ENCODE data around the gene MRPL16. TPM values are rescaled to one million over a fixed set of nuclear protein-coding genes. Genes with fewer than 3 reads are reported as not detected.
"Not testable (repeated sequence)": the region's sequence is repeated elsewhere in the genome, so short reads cannot be mapped to it uniquely, and the experiment has no call there.

The MRPL16 gene
- total and polyA plus RNA-seq, 12 donors: 69.9 to 108 (median 89.2) TPM

GRCh38 chr11:59787255-59787588, 23.4 kb downstream of the MRPL16 start:
- Histone ChIP-seq H3K9me3 (no peaks in the 10 kb centered on the region), H3K27me3 (no peaks in the 10 kb centered on the region), H3K36me3 (peaks cover 0 to 49% (median 20%) of the 10 kb centered on the region in 9 donors), H3K4me3 (no peak overlapping the region), H3K27ac (peak overlapping the region in 6 of 10 donors; percentile 2 to 45 (median 12)), H3K4me1 (peaks cover 0 to 33% (median 16%) of the 10 kb centered on the region in 9 donors)
- peak in 4 of 8 donors; percentile 9 to 53 (median 42) for ATAC-seq
- whole genome bisulfite sequencing, 2 donors: 66 to 70% methylated on average over 4 of the region's 4 CpGs
- DNase-seq: no peak
- no peak for TF ChIP-seq CTCF (IDR thresholded peaks at IDR 0.05)
- intact Hi-C loops (cut with DNase I): no loop called here

- ATAC-seq (no peak), DNase-seq (no peak)
- TF ChIP-seq CTCF (IDR thresholded peaks at IDR 0.05): no peak
- Histone ChIP-seq H3K9me3 (no peaks in the 10 kb centered on the region), H3K27ac (peak overlapping the region in 1 of 10 donors; percentile 12), H3K27me3 (no peaks in the 10 kb centered on the region), H3K36me3 (peaks cover 0 to 36% (median 17%) of the 10 kb centered on the region in 9 donors), H3K4me3 (no peak overlapping the region), H3K4me1 (peaks cover 0 to 33% (median 16%) of the 10 kb centered on the region in 9 donors)
- 82 to 90% methylated on average over 4 of the region's 4 CpGs for WGBS, 2 donors
- intact Hi-C loops (cut with DNase I): no loop called here
Observed at GRCh38 chr11:59785818-59786217, 24.8 kb downstream of the MRPL16 start.

GRCh38 chr11:59784441-59784840, 26.1 kb downstream of the MRPL16 start:
- H3K4me3 ChIP-seq; ATAC-seq; DNase-seq; H3K27me3 ChIP-seq; intact Hi-C loops (cut with DNase I); H3K9me3 ChIP-seq: not testable (repeated sequence)
- Histone ChIP-seq H3K4me1 (peaks cover 0 to 33% (median 16%) of the 10 kb centered on the region in 9 donors), H3K36me3 (peaks cover 0 to 31% (median 8%) of the 10 kb centered on the region in 9 donors), H3K27ac (peak overlapping the region in 1 of 10 donors; percentile 13)
- 86 to 88% methylated on average over 5 of the region's 5 CpGs for WGBS, 2 donors

GRCh38 chr11:59783632-59784090, 26.9 kb downstream of the MRPL16 start:
- no peaks in the 10 kb centered on the region for H3K27me3 ChIP-seq
- no peak overlapping the region for H3K4me3 ChIP-seq
- peaks cover 0 to 30% (median 4%) of the 10 kb centered on the region in 9 donors for H3K36me3 ChIP-seq
- ATAC-seq (no peak), DNase-seq (no peak)
- H3K27ac ChIP-seq: no peak overlapping the region
- 73 to 85% methylated on average over 4 of the region's 4 CpGs for WGBS, 2 donors
- H3K4me1 ChIP-seq: peaks cover 0 to 33% (median 16%) of the 10 kb centered on the region in 9 donors
- no peak for TF ChIP-seq CTCF (IDR thresholded peaks at IDR 0.05)
- no peaks in the 10 kb centered on the region for H3K9me3 ChIP-seq
- intact Hi-C loops (cut with DNase I): no loop called here

GRCh38 chr11:59782080-59782479, 28.5 kb downstream of the MRPL16 start:
- H3K27ac ChIP-seq: no peak overlapping the region
- no peak for TF ChIP-seq CTCF (IDR thresholded peaks at IDR 0.05)
- no peaks in the 10 kb centered on the region for H3K27me3 ChIP-seq
- H3K36me3 ChIP-seq: peaks cover 0 to 24% (median 0%) of the 10 kb centered on the region in 9 donors
- DNase-seq: no peak
- WGBS, 2 donors: 74 to 82% methylated on average over 2 of the region's 2 CpGs
- no peak for ATAC-seq
- H3K4me1 ChIP-seq: peaks cover 0 to 34% (median 9%) of the 10 kb centered on the region in 9 donors
- no peaks in the 10 kb centered on the region for H3K9me3 ChIP-seq
- no peak overlapping the region for H3K4me3 ChIP-seq
- intact Hi-C loops (cut with DNase I): no loop called here

Measured in heart right ventricle (tissue), 16 donors.